Sigmoid colon (tissue), 4 donors: Measurements from ENCODE around the gene COPG2.

ENCODE experiments used
- POLR2AphosphoS5 ChIP-seq, 4 donors: sonication (generic); formaldehyde crosslinking; IDR thresholded peaks; one replicate each; pipeline ENCODE4 v1.6.1; 2017; ENCODE audit warnings: antibody characterized with exemption in 4 of 4
- TF ChIP-seq, protein P1 (sequence below), 4 experiments: fragments of 450-650 bp in 3 of 4; fragments of 200-600 bp in 1 of 4; IDR thresholded peaks; one replicate each; pipeline ENCODE4 v1.5.1; 2016 to 2019; ENCODE audit warnings: antibody characterized with exemption in 4 of 4, mild to moderate bottlenecking in 3 of 4, moderate library complexity in 2 of 4

GRCh38 chr7:130491841-130492522, 176.6 kb downstream of the COPG2 start, which contains the start of gene MEST:
- TF ChIP-seq, protein P1, sequence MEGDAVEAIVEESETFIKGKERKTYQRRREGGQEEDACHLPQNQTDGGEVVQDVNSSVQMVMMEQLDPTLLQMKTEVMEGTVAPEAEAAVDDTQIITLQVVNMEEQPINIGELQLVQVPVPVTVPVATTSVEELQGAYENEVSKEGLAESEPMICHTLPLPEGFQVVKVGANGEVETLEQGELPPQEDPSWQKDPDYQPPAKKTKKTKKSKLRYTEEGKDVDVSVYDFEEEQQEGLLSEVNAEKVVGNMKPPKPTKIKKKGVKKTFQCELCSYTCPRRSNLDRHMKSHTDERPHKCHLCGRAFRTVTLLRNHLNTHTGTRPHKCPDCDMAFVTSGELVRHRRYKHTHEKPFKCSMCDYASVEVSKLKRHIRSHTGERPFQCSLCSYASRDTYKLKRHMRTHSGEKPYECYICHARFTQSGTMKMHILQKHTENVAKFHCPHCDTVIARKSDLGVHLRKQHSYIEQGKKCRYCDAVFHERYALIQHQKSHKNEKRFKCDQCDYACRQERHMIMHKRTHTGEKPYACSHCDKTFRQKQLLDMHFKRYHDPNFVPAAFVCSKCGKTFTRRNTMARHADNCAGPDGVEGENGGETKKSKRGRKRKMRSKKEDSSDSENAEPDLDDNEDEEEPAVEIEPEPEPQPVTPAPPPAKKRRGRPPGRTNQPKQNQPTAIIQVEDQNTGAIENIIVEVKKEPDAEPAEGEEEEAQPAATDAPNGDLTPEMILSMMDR (IDR thresholded peaks at IDR 0.05), result no peak
- TF ChIP-seq POLR2AphosphoS5 (IDR thresholded peaks at IDR 0.05), result no peak
